HepG2 (cell line): ENCODE data around the gene GCH1. TPM values are rescaled to one million over a fixed set of nuclear protein-coding genes. Genes with fewer than 3 reads are reported as not detected.

ENCODE experiments used
- ATAC-seq: fragments of 200-7000 bp; cut with Tn5 transposase; 3 replicates; pipeline ENCODE4 v1.9.1; 2020; ENCODE audit warnings: mild to moderate bottlenecking, moderate library complexity
- BruUV-seq: library from RNA; stranded (reverse); fragments of 400-500 nt; replicated peaks from 2 replicates; lab custom pipeline; 2021; lab: Mats Ljungman, UMichigan
- CTCF ChIA-PET: fragments of 300-600 bp; formaldehyde crosslinking; extraction: SDS; loops from one replicate; lab custom pipeline; 2021; ENCODE audit warnings: low total read pairs, inconsistent platforms, low intra/inter-chr PET ratio; lab: Yijun Ruan, JAX
- POLR2A ChIA-PET: fragments of 350-600 bp; sonication (Branson Sonifier 250); formaldehyde crosslinking; loops from one replicate; lab custom pipeline; 2020; ENCODE audit warnings: antibody characterized with exemption, inconsistent platforms; lab: Yijun Ruan, JAX
- DNase-seq: peaks from one replicate; pipeline ENCODE4 v3.0.0-alpha.2; 2015; ENCODE audit warnings: low spot score
- FAIRE-seq: peaks from 3 replicates; lab custom pipeline; 2011; peaks lifted over from hg19 to GRCh38; lab: Jason Lieb, UNC
- H2AFZ ChIP-seq: one replicate; pipeline ENCODE4 v1.6.1; 2011; ENCODE audit warnings: low read length, inconsistent platforms
- H3K27ac ChIP-seq: fragments of 300-600 bp; 3 replicates; pipeline ENCODE4 v1.8.0; 2011; ENCODE audit warnings: mixed run types, mild to moderate bottlenecking, mixed read lengths, low read length, inconsistent platforms; ENCODE audit not compliant: insufficient read depth; ENCODE audit errors: extremely low read length
- H3K27me3 ChIP-seq, 2 experiments: fragments of 200-600 bp in 1 of 2; 2 replicates in 1 of 2; 3 replicates in 1 of 2; pipeline versions ENCODE4 v1.6.0 to v1.8.0; 2011; ENCODE audit warnings: low read length in 2 of 2, mild to moderate bottlenecking in 2 of 2, moderate library complexity in 2 of 2, inconsistent platforms in 1 of 2; ENCODE audit not compliant: insufficient read depth in 2 of 2, control insufficient read depth in 1 of 2
- H3K36me3 ChIP-seq, 2 experiments: fragments of 200-600 bp in 1 of 2; replicated peaks in 1 of 2; 2 replicates in 1 of 2; 3 replicates in 1 of 2; pipeline versions ENCODE4 v1.5.1 to v1.8.0; 2011; ENCODE audit warnings: low read length in 2 of 2, inconsistent platforms in 1 of 2; ENCODE audit not compliant: insufficient read depth in 2 of 2, control insufficient read depth in 1 of 2
- H3K4me1 ChIP-seq: 2 replicates; pipeline ENCODE4 v1.5.1; 2012; ENCODE audit warnings: low read length, inconsistent platforms; ENCODE audit not compliant: insufficient read depth
- H3K4me2 ChIP-seq: 2 replicates; pipeline ENCODE4 v1.6.0; 2011; ENCODE audit warnings: low read depth, low read length, inconsistent platforms
- H3K4me3 ChIP-seq, 3 experiments: fragments of 200-600 bp in 1 of 3; sonication (generic), shearing (Covaris generic) in 1 of 3; replicated peaks in 1 of 3; 2 replicates each; pipeline ENCODE4 v1.5.1; 2011 to 2016; ENCODE audit warnings: low read length in 3 of 3, inconsistent platforms in 2 of 3, low read depth in 2 of 3, mild to moderate bottlenecking in 2 of 3, control low read depth in 1 of 3, mixed read lengths in 1 of 3; ENCODE audit not compliant: insufficient read depth in 1 of 3
- H3K79me2 ChIP-seq: one replicate; pipeline ENCODE4 v1.6.1; 2011; ENCODE audit warnings: low read length, inconsistent platforms; ENCODE audit not compliant: insufficient read depth
- H3K9ac ChIP-seq: 2 replicates; pipeline ENCODE4 v1.6.0; 2011; ENCODE audit warnings: mild to moderate bottlenecking, low read depth, low read length, inconsistent platforms; ENCODE audit not compliant: insufficient read depth
- H3K9me3 ChIP-seq: 2 replicates; pipeline ENCODE4 v1.5.1; 2012; ENCODE audit warnings: mild to moderate bottlenecking, low read length
- H4K20me1 ChIP-seq: 2 replicates; pipeline ENCODE4 v1.6.0; 2011; ENCODE audit warnings: inconsistent platforms, mild to moderate bottlenecking, low read length, moderate library complexity; ENCODE audit not compliant: insufficient read depth
- KLF12 ChIP-seq: sonication (generic); formaldehyde crosslinking; IDR thresholded peaks from 2 replicates; pipeline ENCODE4 v1.4.0; 2020; ENCODE audit warnings: missing genetic modification reagents, borderline replicate concordance
- MED8 ChIP-seq: sonication (generic); formaldehyde crosslinking; IDR thresholded peaks from 2 replicates; pipeline ENCODE4 v1.8.1; 2023; ENCODE audit warnings: mild to moderate bottlenecking, missing genetic modification reagents; ENCODE audit not compliant: insufficient replicate concordance
- MEF2D ChIP-seq: sonication (generic); formaldehyde crosslinking; IDR thresholded peaks from 2 replicates; pipeline ENCODE4 v1.5.1; 2020; ENCODE audit warnings: mild to moderate bottlenecking, missing genetic modification reagents
- MTF1 ChIP-seq: sonication (generic); formaldehyde crosslinking; IDR thresholded peaks from 2 replicates; pipeline ENCODE4 v1.5.0; 2020; ENCODE audit warnings: missing genetic modification reagents
- SALL1 ChIP-seq: sonication (generic); formaldehyde crosslinking; IDR thresholded peaks from 2 replicates; pipeline ENCODE4 v1.8.0; 2022; ENCODE audit warnings: mild to moderate bottlenecking, missing genetic modification reagents
- TBP ChIP-seq: sonication (generic); formaldehyde crosslinking; IDR thresholded peaks from 2 replicates; pipeline ENCODE4 v1.5.0; 2020; ENCODE audit warnings: missing genetic modification reagents
- ZNF451 ChIP-seq: sonication (generic); formaldehyde crosslinking; IDR thresholded peaks from 2 replicates; pipeline ENCODE4 v1.5.0; 2020; ENCODE audit warnings: mild to moderate bottlenecking, missing genetic modification reagents
- ZNF567 ChIP-seq: sonication (generic); formaldehyde crosslinking; IDR thresholded peaks from 2 replicates; pipeline ENCODE4 v1.8.1; 2023; ENCODE audit warnings: mild to moderate bottlenecking, missing genetic modification reagents, borderline replicate concordance
- WGBS: methylation state at CpG from one replicate; pipeline ENCODE4 v1.1.6; 2017; ENCODE audit warnings: low lambda C conversion rate; 5-methylcytosine and 5-hydroxymethylcytosine counted together
- in situ Hi-C: cut with HindIII; loops from 2 replicates; pipeline ENCODE4 v1.10.0; 2017; ENCODE audit warnings: low pct_unique_long_range_greater_than_20kb; ENCODE audit not compliant: extremely low pct_ligation_motif_present
- intact Hi-C: fragments of 100-400 bp; cut with micrococcal nuclease; formaldehyde crosslinking; loops from one replicate; pipeline ENCODE4 v1.10.0; 2022; ENCODE audit not compliant: unreplicated experiment
- polyA plus RNA-seq, 8 experiments: library from polyadenylated mRNA; depleted of rRNA in 3 of 8; stranded (reverse) in 7 of 8; unstranded in 1 of 8; fragments of >200 nt; fragmentation: Illumina TruSeq in 4 of 8; extraction: Trizol in 4 of 8; gene quantifications; 2 replicates each; pipeline versions ENCODE4 v1.2.1 to v1.2.3, GENCODE V29; 2011 to 2016; ENCODE audit warnings: low read depth in 4 of 8, missing spikeins in 1 of 8, mixed read lengths in 1 of 8; ENCODE audit not compliant: insufficient read depth in 1 of 8
- total RNA-seq, 5 experiments: library from RNA; depleted of rRNA; stranded (reverse); fragments of >200 nt; fragmentation: Illumina TruSeq; extraction: Trizol; gene quantifications; 2 replicates each; pipeline ENCODE4 v1.2.3, GENCODE V29; 2016; ENCODE audit warnings: low read depth in 1 of 5
- TF ChIP-seq, protein P1 (sequence below): sonication (generic); formaldehyde crosslinking; IDR thresholded peaks from 2 replicates; pipeline ENCODE4 v1.4.0; 2020; ENCODE audit warnings: low read depth, missing genetic modification reagents
- TF ChIP-seq, protein P2 (sequence below): IDR thresholded peaks from 2 replicates; pipeline ENCODE4 v1.6.1; 2012; ENCODE audit warnings: low read depth, low read length, improper control_type of control experiment
- TF ChIP-seq, protein P3 (sequence below): sonication (generic); formaldehyde crosslinking; IDR thresholded peaks from 2 replicates; pipeline ENCODE4 v1.5.0; 2020; ENCODE audit warnings: missing genetic modification reagents

The GCH1 gene
- total and polyA plus RNA-seq, 2 of the 13 experiments (the other 11 are each of a cell fraction or from before 2014, with no cell fraction given) = 15.0 to 25.2 TPM

DNA sequence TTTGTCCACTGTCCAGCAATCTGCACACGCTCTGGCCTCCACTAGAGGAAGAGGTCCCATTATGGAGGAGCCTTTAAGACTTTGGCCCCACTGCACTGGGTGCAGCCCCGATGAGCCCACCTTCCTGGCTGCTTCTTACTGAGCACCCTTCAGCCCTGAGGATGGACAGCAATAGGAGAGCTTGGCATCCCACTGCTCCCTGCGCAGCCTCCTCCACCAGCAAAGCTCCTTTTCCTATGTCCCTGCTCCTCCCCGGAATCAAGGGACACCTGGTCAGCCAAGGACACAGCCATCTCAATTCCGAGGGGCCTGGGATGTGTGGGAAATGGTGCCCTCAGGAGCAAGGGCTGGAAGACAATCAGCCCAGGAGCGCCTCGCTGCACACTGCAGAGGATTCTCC lies 94.7 kb downstream of the GCH1 start:
- in situ Hi-C loops = loop anchor here (10.0 kb wide), 1 partner anchor 243 kb away; the partner anchor contains the start of gene SAMD4A
- H3K27me3 ChIP-seq = no peaks in the 10 kb centered on the region
- ATAC-seq = no peak; the same call in 1 of the 3 replicates
- H3K27ac ChIP-seq = no peak overlapping the region
- 20% methylated on average over 2 of the region's 7 CpGs for WGBS
- peaks cover 55% of the 10 kb centered on the region for H3K4me1 ChIP-seq
- no peak overlapping the region for H3K9ac ChIP-seq
- peak overlapping the region; percentile 46 for H3K4me2 ChIP-seq
- intact Hi-C loops = loop anchor here (5.0 to 10.0 kb wide), 3 partner anchors 84 to 311 kb away; partner anchors contain the start of gene SAMD4A
- BruUV-seq = no TSS peak
- POLR2A ChIA-PET = interaction anchor here (1.0 to 2.1 kb wide), 3 partner anchors 11 to 242 kb away, joined by 4 to 6 read pairs (median 5); partner anchors contain the start of gene SAMD4A
- no peaks in the 10 kb centered on the region for H3K36me3 ChIP-seq
- FAIRE-seq = no peak
- no peak overlapping the region for H2AFZ ChIP-seq
- no peak for DNase-seq
- H4K20me1 ChIP-seq = no peaks in the 10 kb centered on the region
- TF ChIP-seq, protein P1, sequence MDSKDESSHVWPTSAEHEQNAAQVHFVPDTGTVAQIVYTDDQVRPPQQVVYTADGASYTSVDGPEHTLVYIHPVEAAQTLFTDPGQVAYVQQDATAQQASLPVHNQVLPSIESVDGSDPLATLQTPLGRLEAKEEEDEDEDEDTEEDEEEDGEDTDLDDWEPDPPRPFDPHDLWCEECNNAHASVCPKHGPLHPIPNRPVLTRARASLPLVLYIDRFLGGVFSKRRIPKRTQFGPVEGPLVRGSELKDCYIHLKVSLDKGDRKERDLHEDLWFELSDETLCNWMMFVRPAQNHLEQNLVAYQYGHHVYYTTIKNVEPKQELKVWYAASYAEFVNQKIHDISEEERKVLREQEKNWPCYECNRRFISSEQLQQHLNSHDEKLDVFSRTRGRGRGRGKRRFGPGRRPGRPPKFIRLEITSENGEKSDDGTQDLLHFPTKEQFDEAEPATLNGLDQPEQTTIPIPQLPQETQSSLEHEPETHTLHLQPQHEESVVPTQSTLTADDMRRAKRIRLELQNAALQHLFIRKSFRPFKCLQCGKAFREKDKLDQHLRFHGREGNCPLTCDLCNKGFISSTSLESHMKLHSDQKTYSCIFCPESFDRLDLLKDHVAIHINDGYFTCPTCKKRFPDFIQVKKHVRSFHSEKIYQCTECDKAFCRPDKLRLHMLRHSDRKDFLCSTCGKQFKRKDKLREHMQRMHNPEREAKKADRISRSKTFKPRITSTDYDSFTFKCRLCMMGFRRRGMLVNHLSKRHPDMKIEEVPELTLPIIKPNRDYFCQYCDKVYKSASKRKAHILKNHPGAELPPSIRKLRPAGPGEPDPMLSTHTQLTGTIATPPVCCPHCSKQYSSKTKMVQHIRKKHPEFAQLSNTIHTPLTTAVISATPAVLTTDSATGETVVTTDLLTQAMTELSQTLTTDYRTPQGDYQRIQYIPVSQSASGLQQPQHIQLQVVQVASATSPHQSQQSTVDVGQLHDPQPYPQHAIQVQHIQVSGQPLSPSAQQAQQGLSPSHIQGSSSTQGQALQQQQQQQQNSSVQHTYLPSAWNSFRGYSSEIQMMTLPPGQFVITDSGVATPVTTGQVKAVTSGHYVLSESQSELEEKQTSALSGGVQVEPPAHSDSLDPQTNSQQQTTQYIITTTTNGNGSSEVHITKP = no peak
- TF ChIP-seq SALL1 = 0 out of 2 replicates have a peak, but pooled peaks have one; percentile 12
- TF ChIP-seq, all 625 proteins: peak for 1
- CTCF ChIA-PET = no interaction called here
- Histone ChIP-seq H3K9me3 (no peaks in the 10 kb centered on the region), H3K4me3 (no peak overlapping the region; a peak in 1 of 6 replicates), H3K79me2 (no peaks in the 10 kb centered on the region)

DNA sequence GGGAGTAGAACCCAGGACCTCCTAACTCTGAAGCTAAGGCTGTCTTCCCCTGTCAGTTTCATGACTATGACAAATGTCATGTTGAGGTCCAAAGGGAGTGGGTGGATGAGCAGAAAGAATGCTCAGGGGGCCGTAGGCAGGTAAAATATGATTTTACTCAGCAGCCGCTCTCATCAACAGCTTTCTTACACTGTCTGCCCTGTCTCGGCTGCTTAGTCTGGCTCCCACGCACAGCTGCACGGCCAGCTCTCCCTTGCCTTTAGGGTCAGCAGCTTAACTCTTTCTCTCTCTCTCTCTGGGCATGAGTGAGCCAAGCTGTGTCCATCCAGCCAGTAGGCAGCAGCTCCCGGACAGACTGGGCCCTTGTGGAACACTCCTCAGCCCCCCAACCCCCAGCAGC lies 95.2 kb downstream of the GCH1 start:
- Histone ChIP-seq H3K4me2 (peak overlapping the region; percentile 46), H3K36me3 (no peaks in the 10 kb centered on the region), H3K9ac (no peak overlapping the region), H3K27me3 (no peaks in the 10 kb centered on the region), H3K79me2 (no peaks in the 10 kb centered on the region), H2AFZ (no peak overlapping the region), H4K20me1 (no peaks in the 10 kb centered on the region), H3K9me3 (no peaks in the 10 kb centered on the region), H3K27ac (no peak overlapping the region), H3K4me3 (no peak overlapping the region), H3K4me1 (peaks cover 55% of the 10 kb centered on the region)
- ChIA-PET POLR2A (interaction anchor here (1.0 to 2.1 kb wide), 3 partner anchors 11 to 241 kb away, joined by 4 to 6 read pairs (median 5); partner anchors contain the start of gene SAMD4A), CTCF (no interaction called here)
- no TSS peak for BruUV-seq
- ATAC-seq (peak; percentile 4; the same call in 1 of the 3 replicates), FAIRE-seq (no peak), DNase-seq (no peak)
- in situ Hi-C loops = loop anchor here (10.0 kb wide), 1 partner anchor 243 kb away; the partner anchor contains the start of gene SAMD4A
- TF ChIP-seq, protein P2, sequence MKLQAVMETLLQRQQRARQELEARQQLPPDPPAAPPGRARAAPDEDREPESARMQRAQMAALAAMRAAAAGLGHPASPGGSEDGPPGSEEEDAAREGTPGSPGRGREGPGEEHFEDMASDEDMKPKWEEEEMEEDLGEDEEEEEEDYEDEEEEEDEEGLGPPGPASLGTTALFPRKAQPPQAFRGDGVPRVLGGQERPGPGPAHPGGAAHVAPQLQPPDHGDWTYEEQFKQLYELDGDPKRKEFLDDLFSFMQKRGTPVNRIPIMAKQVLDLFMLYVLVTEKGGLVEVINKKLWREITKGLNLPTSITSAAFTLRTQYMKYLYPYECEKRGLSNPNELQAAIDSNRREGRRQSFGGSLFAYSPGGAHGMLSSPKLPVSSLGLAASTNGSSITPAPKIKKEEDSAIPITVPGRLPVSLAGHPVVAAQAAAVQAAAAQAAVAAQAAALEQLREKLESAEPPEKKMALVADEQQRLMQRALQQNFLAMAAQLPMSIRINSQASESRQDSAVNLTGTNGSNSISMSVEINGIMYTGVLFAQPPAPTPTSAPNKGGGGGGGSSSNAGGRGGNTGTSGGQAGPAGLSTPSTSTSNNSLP = no peak
- no peak for TF ChIP-seq MEF2D (CRISPR knock-in tag)
- no peak for TF ChIP-seq ZNF567 (CRISPR knock-in tag)
- TF ChIP-seq, protein P3, sequence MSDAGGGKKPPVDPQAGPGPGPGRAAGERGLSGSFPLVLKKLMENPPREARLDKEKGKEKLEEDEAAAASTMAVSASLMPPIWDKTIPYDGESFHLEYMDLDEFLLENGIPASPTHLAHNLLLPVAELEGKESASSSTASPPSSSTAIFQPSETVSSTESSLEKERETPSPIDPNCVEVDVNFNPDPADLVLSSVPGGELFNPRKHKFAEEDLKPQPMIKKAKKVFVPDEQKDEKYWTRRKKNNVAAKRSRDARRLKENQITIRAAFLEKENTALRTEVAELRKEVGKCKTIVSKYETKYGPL = no peak
- no peak for TF ChIP-seq MED8 (CRISPR knock-in tag)
- TF ChIP-seq ZNF451 (CRISPR knock-in tag) = no peak
- TF ChIP-seq MTF1 (CRISPR knock-in tag) = no peak
- TF ChIP-seq KLF12 (CRISPR knock-in tag) = no peak
- TF ChIP-seq TBP (CRISPR knock-in tag) = no peak
- 16% methylated on average over 6 of the region's 6 CpGs for WGBS
- intact Hi-C loops = loop anchor here (5.0 to 10.0 kb wide), 3 partner anchors 85 to 310 kb away; partner anchors contain the start of gene SAMD4A
